SK-N-SH treated with all-trans-retinoic acid at 6 μM for 48 hours (cell line): Measurements from ENCODE around the gene TMEM259.

Experiments used
- ATAC-seq: fragments of 200-7000 bp; cut with Tn5 transposase; 3 replicates; pipeline ENCODE4 v1.9.1; 2020; ENCODE audit warnings: mild to moderate bottlenecking, moderate library complexity
- ARNTL ChIP-seq: fragments of 450-650 bp; formaldehyde crosslinking; IDR thresholded peaks from 2 replicates; pipeline ENCODE4 v1.5.0; 2020; ENCODE audit warnings: low read depth, mild to moderate bottlenecking, moderate library complexity, borderline replicate concordance
- BACH2 ChIP-seq: fragments of 250-450 bp; sonication (Bioruptor Pico); IDR thresholded peaks from 2 replicates; pipeline ENCODE4 v1.9.0; 2021; ENCODE audit warnings: mild to moderate bottlenecking, borderline replicate concordance
- CSDC2 ChIP-seq: fragments of 250-450 bp; sonication (Bioruptor Pico); IDR thresholded peaks from 2 replicates; pipeline ENCODE4 v1.5.0; 2020; ENCODE audit warnings: mild to moderate bottlenecking, moderate library complexity
- CSRNP3 ChIP-seq: fragments of 250-450 bp; sonication (Bioruptor Pico); IDR thresholded peaks from 2 replicates; pipeline ENCODE4 v1.5.1; 2021; ENCODE audit warnings: mild to moderate bottlenecking, moderate library complexity
- ESRRG ChIP-seq: fragments of 250-450 bp; sonication (Bioruptor Pico); IDR thresholded peaks from 2 replicates; pipeline ENCODE4 v1.6.1; 2021; ENCODE audit warnings: mild to moderate bottlenecking
- GLIS3 ChIP-seq: fragments of 250-450 bp; sonication (Bioruptor Pico); IDR thresholded peaks from 2 replicates; pipeline ENCODE4 v1.5.0; 2020; ENCODE audit warnings: mild to moderate bottlenecking, moderate library complexity
- ISL1 ChIP-seq: fragments of 250-450 bp; sonication (Bioruptor Pico); IDR thresholded peaks from 2 replicates; pipeline ENCODE4 v2.1.2; 2022; ENCODE audit warnings: mild to moderate bottlenecking, moderate library complexity
- OSR1 ChIP-seq: fragments of 250-450 bp; sonication (Bioruptor Pico); IDR thresholded peaks from 2 replicates; pipeline ENCODE4 v1.8.0; 2022; ENCODE audit warnings: moderate library complexity, mild to moderate bottlenecking, inconsistent platforms
- PATZ1 ChIP-seq: fragments of 250-450 bp; sonication (Bioruptor Pico); IDR thresholded peaks from 2 replicates; pipeline ENCODE4 v1.8.0; 2020; ENCODE audit warnings: mild to moderate bottlenecking, moderate library complexity, borderline replicate concordance
- PPARA ChIP-seq: fragments of 250-450 bp; sonication (Bioruptor Pico); IDR thresholded peaks from 2 replicates; pipeline ENCODE4 v1.5.0; 2020; ENCODE audit warnings: mild to moderate bottlenecking, borderline replicate concordance
- RARB ChIP-seq: fragments of 250-450 bp; sonication (Bioruptor Pico); IDR thresholded peaks from 2 replicates; pipeline ENCODE4 v1.8.0; 2021; ENCODE audit warnings: mild to moderate bottlenecking, moderate library complexity
- SNAI2 ChIP-seq: fragments of 250-450 bp; sonication (Bioruptor Pico); IDR thresholded peaks from 2 replicates; pipeline ENCODE4 v1.5.0; 2020; ENCODE audit warnings: mild to moderate bottlenecking, moderate library complexity
- TCF4 ChIP-seq: fragments of 250-450 bp; sonication (Bioruptor Pico); IDR thresholded peaks from 2 replicates; pipeline ENCODE4 v1.8.0; 2021; ENCODE audit warnings: mild to moderate bottlenecking, moderate library complexity, borderline replicate concordance
- TSHZ2 ChIP-seq: fragments of 250-450 bp; sonication (Bioruptor Pico); IDR thresholded peaks from 2 replicates; pipeline ENCODE4 v1.5.0; 2020; ENCODE audit warnings: mild to moderate bottlenecking, moderate library complexity
- ZFP3 ChIP-seq: fragments of 250-450 bp; sonication (Bioruptor Pico); IDR thresholded peaks from 2 replicates; pipeline ENCODE4 v1.5.0; 2020; ENCODE audit warnings: mild to moderate bottlenecking, moderate library complexity
- ZFP30 ChIP-seq: fragments of 450-650 bp; formaldehyde crosslinking; IDR thresholded peaks from 2 replicates; pipeline ENCODE4 v1.5.0; 2022; ENCODE audit warnings: mild to moderate bottlenecking, moderate library complexity
- ZNF565 ChIP-seq: fragments of 450-650 bp; formaldehyde crosslinking; conservative IDR thresholded peaks from 2 replicates; pipeline ENCODE4 v1.5.0; 2020; ENCODE audit warnings: low read depth, mild to moderate bottlenecking, moderate library complexity
- ZNF70 ChIP-seq: fragments of 450-650 bp; formaldehyde crosslinking; IDR thresholded peaks from 2 replicates; pipeline ENCODE4 v1.5.0; 2020; ENCODE audit warnings: mild to moderate bottlenecking, moderate library complexity
- ZNF8 ChIP-seq: fragments of 450-650 bp; formaldehyde crosslinking; IDR thresholded peaks from 2 replicates; pipeline ENCODE4 v1.5.0; 2020; ENCODE audit warnings: mild to moderate bottlenecking, moderate library complexity
- TF ChIP-seq, protein P1 (sequence below): fragments of 250-450 bp; sonication (Bioruptor Pico); IDR thresholded peaks from 2 replicates; pipeline ENCODE4 v1.5.1; 2020; ENCODE audit warnings: low read depth, mild to moderate bottlenecking, moderate library complexity
- TF ChIP-seq, protein P2 (sequence below): fragments of 250-450 bp; sonication (Bioruptor Pico); IDR thresholded peaks from 2 replicates; pipeline ENCODE4 v1.8.0; 2021; ENCODE audit warnings: low read depth, mild to moderate bottlenecking, moderate library complexity, borderline replicate concordance

The TMEM259 gene

GRCh38 chr19:1065606-1066109 is 44.7 kb upstream of the TMEM259 start (continued):
- no peak for TF ChIP-seq TCF4 (CRISPR knock-in tag)
- no peak for TF ChIP-seq PPARA (CRISPR knock-in tag)

- peak; percentile 86 for ATAC-seq
- TF ChIP-seq TSHZ2 (no peak), CSRNP3 (CRISPR knock-in tag) (no peak), ZNF8 (CRISPR knock-in tag) (no peak), PATZ1 (CRISPR knock-in tag) (no peak), ZNF565 (CRISPR knock-in tag) (no peak), ARNTL (no peak), BACH2 (CRISPR knock-in tag) (no peak), RARB (no peak), ESRRG (CRISPR knock-in tag) (no peak), GLIS3 (CRISPR knock-in tag) (no peak), OSR1 (CRISPR knock-in tag) (no peak), ISL1 (no peak), PPARA (CRISPR knock-in tag) (no peak), ZNF70 (no peak), ZFP30 (CRISPR knock-in tag) (no peak)
- TF ChIP-seq, protein P1, sequence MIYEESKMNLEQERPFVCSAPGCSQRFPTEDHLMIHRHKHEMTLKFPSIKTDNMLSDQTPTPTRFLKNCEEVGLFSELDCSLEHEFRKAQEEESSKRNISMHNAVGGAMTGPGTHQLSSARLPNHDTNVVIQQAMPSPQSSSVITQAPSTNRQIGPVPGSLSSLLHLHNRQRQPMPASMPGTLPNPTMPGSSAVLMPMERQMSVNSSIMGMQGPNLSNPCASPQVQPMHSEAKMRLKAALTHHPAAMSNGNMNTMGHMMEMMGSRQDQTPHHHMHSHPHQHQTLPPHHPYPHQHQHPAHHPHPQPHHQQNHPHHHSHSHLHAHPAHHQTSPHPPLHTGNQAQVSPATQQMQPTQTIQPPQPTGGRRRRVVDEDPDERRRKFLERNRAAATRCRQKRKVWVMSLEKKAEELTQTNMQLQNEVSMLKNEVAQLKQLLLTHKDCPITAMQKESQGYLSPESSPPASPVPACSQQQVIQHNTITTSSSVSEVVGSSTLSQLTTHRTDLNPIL (CRISPR knock-in tag): no peak
Measured at GRCh38 chr19:1064661-1065605, 44.0 kb upstream of the TMEM259 start.

DNA sequence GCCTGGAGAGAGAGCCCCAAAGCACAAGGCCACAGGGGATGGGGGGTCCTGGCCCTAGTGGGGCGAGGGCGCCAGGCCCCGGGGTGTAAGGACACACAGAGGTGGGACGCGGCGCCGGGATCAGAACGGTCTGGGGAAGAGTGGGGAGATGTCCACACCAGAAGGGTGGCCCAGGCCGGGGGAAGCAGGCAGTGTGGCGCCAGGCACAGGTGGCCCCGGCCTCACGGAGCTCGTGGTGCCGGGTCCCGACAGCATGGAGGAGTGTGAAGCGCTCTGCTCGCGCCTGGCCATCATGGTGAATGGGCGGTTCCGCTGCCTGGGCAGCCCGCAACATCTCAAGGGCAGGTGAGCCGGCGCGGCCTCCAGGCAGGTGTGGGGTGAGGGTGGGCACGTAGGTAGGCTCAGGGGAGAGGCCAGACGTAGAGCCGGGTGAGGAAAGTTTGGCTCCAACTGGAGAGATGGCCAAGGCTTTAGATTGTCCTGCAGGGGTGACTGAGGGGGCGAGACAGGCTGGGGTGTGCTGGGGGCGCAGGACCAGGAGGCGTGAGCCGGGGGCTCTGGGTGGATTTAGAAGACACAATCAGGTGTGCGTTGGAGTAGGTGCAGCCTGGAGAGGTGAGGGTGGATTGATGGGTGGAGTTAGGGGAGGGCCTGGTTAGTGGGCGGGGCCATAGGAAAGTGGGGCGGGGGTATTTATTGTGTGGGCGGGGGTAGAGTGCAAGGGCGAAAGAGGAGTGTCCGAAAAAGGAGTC is 43.2 kb upstream of the TMEM259 start:
- no peak for ATAC-seq
- TF ChIP-seq TCF4 (CRISPR knock-in tag) (no peak), SNAI2 (CRISPR knock-in tag) (no peak), ARNTL (no peak), ZFP3 (CRISPR knock-in tag) (no peak), GLIS3 (CRISPR knock-in tag) (no peak), ESRRG (CRISPR knock-in tag) (no peak), RARB (no peak), CSDC2 (CRISPR knock-in tag) (no peak), OSR1 (CRISPR knock-in tag) (no peak), ISL1 (no peak)
- TF ChIP-seq, protein P2, sequence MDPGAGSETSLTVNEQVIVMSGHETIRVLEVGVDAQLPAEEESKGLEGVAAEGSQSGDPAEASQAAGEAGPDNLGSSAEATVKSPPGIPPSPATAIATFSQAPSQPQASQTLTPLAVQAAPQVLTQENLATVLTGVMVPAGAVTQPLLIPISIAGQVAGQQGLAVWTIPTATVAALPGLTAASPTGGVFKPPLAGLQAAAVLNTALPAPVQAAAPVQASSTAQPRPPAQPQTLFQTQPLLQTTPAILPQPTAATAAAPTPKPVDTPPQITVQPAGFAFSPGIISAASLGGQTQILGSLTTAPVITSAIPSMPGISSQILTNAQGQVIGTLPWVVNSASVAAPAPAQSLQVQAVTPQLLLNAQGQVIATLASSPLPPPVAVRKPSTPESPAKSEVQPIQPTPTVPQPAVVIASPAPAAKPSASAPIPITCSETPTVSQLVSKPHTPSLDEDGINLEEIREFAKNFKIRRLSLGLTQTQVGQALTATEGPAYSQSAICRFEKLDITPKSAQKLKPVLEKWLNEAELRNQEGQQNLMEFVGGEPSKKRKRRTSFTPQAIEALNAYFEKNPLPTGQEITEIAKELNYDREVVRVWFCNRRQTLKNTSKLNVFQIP: no peak
